Measurements from ENCODE around the gene FOXL2NB. TPM values are rescaled to one million over a fixed set of nuclear protein-coding genes. Genes with fewer than 3 reads are reported as not detected.

The FOXL2NB gene
- total RNA-seq, 1 donor from 2014 or later, result not detected

- H3K4me3 ChIP-seq (ENCODE audit: low read length in 3 of 3), result peak overlapping the region in 2 of 3 donors; percentile 36 to 49
- no peak overlapping the region for H3K27ac ChIP-seq (ENCODE audit: low read depth, low read length)
- no peak overlapping the region for H3K9ac ChIP-seq (ENCODE audit: low read depth in 1 of 3, low read length in 3 of 3)
- H3K4me1 ChIP-seq (ENCODE audit: control insufficient read depth in 3 of 3, insufficient read depth in 3 of 3, low read length in 3 of 3), result peaks cover 13 to 21% (median 14%) of the 10 kb centered on the region in 3 donors
- H3K9me3 ChIP-seq (ENCODE audit: control insufficient read depth in 3 of 3, low read length in 3 of 3), result no peaks in the 10 kb centered on the region
- no peaks in the 10 kb centered on the region for H3K36me3 ChIP-seq (ENCODE audit: control insufficient read depth in 3 of 3, insufficient read depth in 3 of 3, low read length in 3 of 3)
- H3K27me3 ChIP-seq (ENCODE audit: control insufficient read depth in 3 of 3, insufficient read depth in 3 of 3, low read length in 3 of 3), result peaks cover 90 to 96% (median 91%) of the 10 kb centered on the region in 3 donors
Measured at GRCh38 chr3:138944929-138945708, 1.9 kb upstream of the FOXL2NB start.

DNA sequence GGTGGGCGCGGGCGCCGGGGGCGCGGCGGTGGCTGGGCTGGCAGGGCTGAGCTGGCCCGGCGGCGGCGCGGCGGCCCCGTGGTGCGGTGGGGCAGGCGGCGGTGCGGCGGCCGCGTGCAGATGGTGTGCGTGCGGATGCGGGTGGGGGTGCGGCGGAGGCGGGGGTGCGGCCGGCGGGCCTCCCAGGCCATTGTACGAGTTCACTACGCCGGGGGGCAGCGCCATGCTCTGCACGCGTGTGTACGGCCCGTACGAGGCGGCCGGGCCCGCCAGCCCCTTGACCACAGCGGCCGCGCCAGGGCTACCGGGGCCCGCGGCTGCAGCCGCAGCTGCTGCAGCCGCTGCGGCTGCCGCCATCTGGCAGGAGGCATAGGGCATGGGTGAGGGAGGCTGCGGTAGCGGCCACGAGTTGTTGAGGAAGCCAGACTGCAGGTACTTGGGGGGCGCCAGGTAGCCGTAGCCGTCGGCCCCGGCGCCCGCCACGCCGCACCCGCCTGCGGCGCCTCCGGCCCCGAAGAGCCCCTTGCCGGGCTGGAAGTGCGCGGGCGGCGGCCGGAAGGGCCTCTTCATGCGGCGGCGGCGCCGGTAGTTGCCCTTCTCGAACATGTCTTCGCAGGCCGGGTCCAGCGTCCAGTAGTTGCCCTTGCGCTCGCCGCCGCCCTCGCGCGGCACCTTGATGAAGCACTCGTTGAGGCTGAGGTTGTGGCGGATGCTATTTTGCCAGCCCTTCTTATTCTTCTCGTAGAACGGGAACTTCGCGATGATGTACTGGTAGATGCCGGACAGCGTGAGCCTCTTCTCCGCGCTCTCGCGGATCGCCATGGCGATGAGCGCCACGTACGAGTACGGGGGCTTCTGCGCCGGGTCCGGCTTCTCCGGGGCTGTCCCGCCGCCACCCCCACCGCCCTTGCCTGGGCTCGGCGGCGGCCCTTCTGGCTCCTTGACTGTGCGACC lies 1.0 kb upstream of the FOXL2NB start:
- peaks cover 90 to 97% (median 93%) of the 10 kb centered on the region in 3 donors for H3K27me3 ChIP-seq (ENCODE audit: control insufficient read depth in 3 of 3, insufficient read depth in 3 of 3, low read length in 3 of 3)
- H3K4me1 ChIP-seq (ENCODE audit: control insufficient read depth in 3 of 3, insufficient read depth in 3 of 3, low read length in 3 of 3), result peaks cover 14 to 28% (median 18%) of the 10 kb centered on the region in 3 donors
- no peaks in the 10 kb centered on the region for H3K36me3 ChIP-seq (ENCODE audit: control insufficient read depth in 3 of 3, insufficient read depth in 3 of 3, low read length in 3 of 3)
- H3K9ac ChIP-seq (ENCODE audit: low read depth in 1 of 3, low read length in 3 of 3), result peak overlapping the region in 1 of 3 donors; percentile 62
- no peaks in the 10 kb centered on the region for H3K9me3 ChIP-seq (ENCODE audit: control insufficient read depth in 3 of 3, low read length in 3 of 3)
- H3K27ac ChIP-seq (ENCODE audit: low read depth, low read length), result no peak overlapping the region
- H3K4me3 ChIP-seq (ENCODE audit: low read length in 3 of 3), result peak overlapping the region; percentile 38 to 71 (median 69)

DNA sequence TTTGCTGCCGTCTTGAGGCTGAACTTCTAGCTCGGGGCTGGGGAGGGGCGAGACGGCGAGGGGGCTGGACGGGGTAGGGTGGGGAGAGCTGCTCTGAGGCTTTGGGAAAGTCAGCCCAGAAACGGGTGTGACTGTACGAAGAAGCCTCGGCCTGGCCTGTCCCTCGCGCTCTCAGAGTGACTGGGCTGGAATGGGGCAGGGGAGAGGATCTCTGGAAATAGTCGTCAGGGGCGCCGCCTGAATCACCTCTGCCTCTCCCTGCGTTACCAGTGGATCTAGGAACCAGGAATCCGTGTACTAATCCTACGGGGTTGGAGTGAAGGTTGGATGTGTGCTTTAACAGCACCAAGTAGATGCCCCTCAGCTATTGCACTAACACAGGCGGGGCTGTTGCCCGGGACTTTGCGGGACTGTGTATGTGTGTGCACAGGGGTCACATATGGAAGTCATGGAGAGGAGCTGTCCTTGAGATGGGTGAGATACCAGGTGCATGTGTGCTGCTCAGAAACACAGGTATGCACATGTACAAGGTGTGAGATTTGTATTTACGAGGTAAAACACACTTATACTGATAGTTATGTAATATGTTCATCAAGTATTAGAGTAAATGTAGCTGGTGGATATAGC lies 591 bp downstream of the FOXL2NB start:
- H3K4me1 ChIP-seq (ENCODE audit: control insufficient read depth in 3 of 3, insufficient read depth in 3 of 3, low read length in 3 of 3), result peaks cover 14 to 28% (median 18%) of the 10 kb centered on the region in 3 donors
- H3K9ac ChIP-seq (ENCODE audit: low read depth in 1 of 3, low read length in 3 of 3), result no peak overlapping the region
- H3K27me3 ChIP-seq (ENCODE audit: control insufficient read depth in 3 of 3, insufficient read depth in 3 of 3, low read length in 3 of 3), result peaks cover 88 to 89% (median 88%) of the 10 kb centered on the region in 3 donors
- no peaks in the 10 kb centered on the region for H3K36me3 ChIP-seq (ENCODE audit: control insufficient read depth in 3 of 3, insufficient read depth in 3 of 3, low read length in 3 of 3)
- no peaks in the 10 kb centered on the region for H3K9me3 ChIP-seq (ENCODE audit: control insufficient read depth in 3 of 3, low read length in 3 of 3)
- H3K27ac ChIP-seq (ENCODE audit: low read depth, low read length), result no peak overlapping the region
- H3K4me3 ChIP-seq (ENCODE audit: low read length in 3 of 3), result peak overlapping the region in 1 of 3 donors; percentile 69

- H3K4me1 ChIP-seq (ENCODE audit: control insufficient read depth in 3 of 3, insufficient read depth in 3 of 3, low read length in 3 of 3), result peaks cover 14 to 28% (median 18%) of the 10 kb centered on the region in 3 donors
- H3K27me3 ChIP-seq (ENCODE audit: control insufficient read depth in 3 of 3, insufficient read depth in 3 of 3, low read length in 3 of 3), result peaks cover 79 to 80% (median 80%) of the 10 kb centered on the region in 3 donors
- no peaks in the 10 kb centered on the region for H3K36me3 ChIP-seq (ENCODE audit: control insufficient read depth in 3 of 3, insufficient read depth in 3 of 3, low read length in 3 of 3)
- no peaks in the 10 kb centered on the region for H3K9me3 ChIP-seq (ENCODE audit: control insufficient read depth in 3 of 3, low read length in 3 of 3)
- H3K9ac ChIP-seq (ENCODE audit: low read depth in 1 of 3, low read length in 3 of 3), result no peak overlapping the region
- no peak overlapping the region for H3K4me3 ChIP-seq (ENCODE audit: low read length in 3 of 3)
- no peak overlapping the region for H3K27ac ChIP-seq (ENCODE audit: low read depth, low read length)
Measured at GRCh38 chr3:138948371-138949001, 1.5 kb downstream of the FOXL2NB start.

DNA sequence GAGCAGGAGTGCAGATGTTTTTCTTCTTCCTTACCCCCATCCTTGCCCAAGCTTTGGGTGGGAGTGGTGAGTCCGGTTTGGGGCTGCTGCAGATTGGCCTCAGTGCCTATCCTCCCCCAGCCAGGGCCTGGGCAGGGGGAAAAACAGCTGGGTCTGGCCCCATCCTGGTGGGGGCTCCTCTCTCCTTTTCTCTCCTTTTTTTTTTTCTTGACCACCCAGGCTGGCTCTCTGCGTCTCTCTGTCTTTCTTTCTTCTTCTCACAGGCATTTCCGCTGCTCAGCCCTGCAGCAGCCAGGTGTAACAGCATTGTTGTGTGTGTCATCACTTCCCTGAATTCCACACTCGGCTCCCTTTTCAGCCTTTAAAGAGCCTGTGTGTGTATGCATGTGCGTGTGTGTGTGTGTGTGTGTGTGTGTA lies 2.0 kb downstream of the FOXL2NB start:
- Histone ChIP-seq H3K9ac (ENCODE audit: low read depth in 1 of 3, low read length in 3 of 3) (no peak overlapping the region), H3K9me3 (ENCODE audit: control insufficient read depth in 3 of 3, low read length in 3 of 3) (no peaks in the 10 kb centered on the region), H3K4me3 (ENCODE audit: low read length in 3 of 3) (no peak overlapping the region), H3K4me1 (ENCODE audit: control insufficient read depth in 3 of 3, insufficient read depth in 3 of 3, low read length in 3 of 3) (peaks cover 14 to 28% (median 18%) of the 10 kb centered on the region in 3 donors), H3K27me3 (ENCODE audit: control insufficient read depth in 3 of 3, insufficient read depth in 3 of 3, low read length in 3 of 3) (peaks cover 77 to 79% (median 78%) of the 10 kb centered on the region in 3 donors), H3K27ac (ENCODE audit: low read depth, low read length) (no peak overlapping the region), H3K36me3 (ENCODE audit: control insufficient read depth in 3 of 3, insufficient read depth in 3 of 3, low read length in 3 of 3) (no peaks in the 10 kb centered on the region)

DNA sequence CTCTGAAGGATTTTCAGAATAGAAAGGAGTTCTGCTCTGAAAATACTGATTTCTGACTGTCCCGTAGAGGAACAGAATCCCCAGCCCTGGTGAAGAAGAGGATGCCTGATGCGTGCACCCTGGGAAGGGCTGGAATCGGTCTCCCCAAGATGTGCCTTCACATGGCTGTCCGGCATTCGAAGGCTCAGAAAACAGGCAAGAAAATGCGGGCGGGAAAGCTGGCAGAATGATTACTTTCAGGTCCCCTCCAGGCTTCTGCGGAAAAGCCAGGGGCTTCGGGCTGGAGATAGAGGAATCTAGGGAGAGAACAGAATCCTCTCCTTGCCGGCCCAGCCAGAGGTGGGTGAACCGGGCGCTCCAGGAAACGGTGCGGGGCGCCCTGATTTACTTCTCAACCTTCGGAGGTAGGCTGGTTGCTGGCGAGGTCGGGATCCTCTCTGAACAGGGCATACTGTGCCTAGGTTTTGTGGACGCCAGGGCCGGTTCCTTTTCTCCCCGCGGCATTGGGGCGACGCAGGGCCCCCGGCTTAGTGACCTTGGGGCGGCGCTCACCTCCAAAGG lies 2.5 kb downstream of the FOXL2NB start:
- Histone ChIP-seq H3K4me1 (ENCODE audit: control insufficient read depth in 3 of 3, insufficient read depth in 3 of 3, low read length in 3 of 3) (peaks cover 14 to 28% (median 18%) of the 10 kb centered on the region in 3 donors), H3K9me3 (ENCODE audit: control insufficient read depth in 3 of 3, low read length in 3 of 3) (no peaks in the 10 kb centered on the region), H3K27me3 (ENCODE audit: control insufficient read depth in 3 of 3, insufficient read depth in 3 of 3, low read length in 3 of 3) (peaks cover 75 to 76% (median 76%) of the 10 kb centered on the region in 3 donors), H3K36me3 (ENCODE audit: control insufficient read depth in 3 of 3, insufficient read depth in 3 of 3, low read length in 3 of 3) (no peaks in the 10 kb centered on the region), H3K27ac (ENCODE audit: low read depth, low read length) (no peak overlapping the region), H3K4me3 (ENCODE audit: low read length in 3 of 3) (peak overlapping the region; percentile 14 to 55 (median 41)), H3K9ac (ENCODE audit: low read depth in 1 of 3, low read length in 3 of 3) (no peak overlapping the region)

DNA sequence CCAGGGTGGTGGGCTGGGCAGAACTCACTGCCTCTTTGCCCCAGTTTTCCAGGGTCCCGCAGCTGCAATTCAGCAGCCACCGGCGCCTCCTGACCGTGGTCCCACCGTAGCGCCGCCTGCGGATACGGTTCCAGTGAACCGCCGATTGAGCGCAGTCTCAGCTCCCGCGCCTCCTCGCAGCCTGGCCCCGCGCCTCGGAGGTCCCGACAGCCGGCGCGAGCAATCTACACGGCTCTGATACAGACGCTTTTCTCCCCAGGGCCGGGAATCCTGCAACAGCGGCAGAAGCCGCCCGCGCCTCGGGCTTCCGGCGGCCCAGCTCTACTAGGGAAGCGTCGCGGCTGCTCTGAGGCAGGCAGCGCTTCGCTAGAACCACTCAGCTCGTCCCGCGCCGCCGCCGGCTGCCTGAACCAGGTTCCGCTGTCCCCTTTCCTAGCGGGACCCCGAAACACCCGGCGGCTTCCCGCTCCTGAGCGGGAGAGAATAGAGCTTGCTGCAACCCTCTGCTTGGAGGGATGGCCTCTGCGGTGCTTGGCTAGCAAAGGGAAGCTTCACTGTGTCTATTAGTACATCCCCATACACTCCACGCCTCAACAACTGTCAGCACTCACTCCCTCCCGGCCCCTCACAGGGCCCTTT lies 3.1 kb downstream of the FOXL2NB start:
- Histone ChIP-seq H3K9me3 (ENCODE audit: control insufficient read depth in 3 of 3, low read length in 3 of 3) (no peaks in the 10 kb centered on the region), H3K36me3 (ENCODE audit: control insufficient read depth in 3 of 3, insufficient read depth in 3 of 3, low read length in 3 of 3) (no peaks in the 10 kb centered on the region), H3K27me3 (ENCODE audit: control insufficient read depth in 3 of 3, insufficient read depth in 3 of 3, low read length in 3 of 3) (peaks cover 76% of the 10 kb centered on the region in 3 donors), H3K27ac (ENCODE audit: low read depth, low read length) (no peak overlapping the region), H3K9ac (ENCODE audit: low read depth in 1 of 3, low read length in 3 of 3) (peak overlapping the region in 1 of 3 donors; percentile 45), H3K4me3 (ENCODE audit: low read length in 3 of 3) (peak overlapping the region; percentile 14 to 55 (median 41)), H3K4me1 (ENCODE audit: control insufficient read depth in 3 of 3, insufficient read depth in 3 of 3, low read length in 3 of 3) (peaks cover 13 to 24% (median 15%) of the 10 kb centered on the region in 3 donors)

DNA sequence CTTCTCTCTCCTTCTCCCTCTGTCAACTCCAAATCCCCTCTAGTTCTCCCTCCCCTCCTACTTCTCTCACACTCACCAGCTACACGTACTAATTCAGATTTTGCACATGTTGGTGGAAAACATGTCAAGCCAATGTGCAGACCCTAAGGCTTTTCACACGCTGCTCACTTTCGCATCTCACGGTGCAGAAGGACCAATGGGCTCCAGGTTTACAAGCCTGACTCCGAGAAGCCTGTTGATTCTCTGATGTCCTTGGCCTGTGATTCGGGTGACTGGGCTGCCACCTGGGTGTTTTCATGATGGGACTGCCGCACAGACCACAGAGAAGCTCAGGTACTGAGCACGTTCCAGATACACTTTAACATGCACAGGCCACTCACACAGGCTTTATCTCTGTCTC lies 3.7 kb downstream of the FOXL2NB start:
- no peaks in the 10 kb centered on the region for H3K9me3 ChIP-seq (ENCODE audit: control insufficient read depth in 3 of 3, low read length in 3 of 3)
- no peak overlapping the region for H3K4me3 ChIP-seq (ENCODE audit: low read length in 3 of 3)
- H3K36me3 ChIP-seq (ENCODE audit: control insufficient read depth in 3 of 3, insufficient read depth in 3 of 3, low read length in 3 of 3), result no peaks in the 10 kb centered on the region
- H3K9ac ChIP-seq (ENCODE audit: low read depth in 1 of 3, low read length in 3 of 3), result no peak overlapping the region
- H3K27me3 ChIP-seq (ENCODE audit: control insufficient read depth in 3 of 3, insufficient read depth in 3 of 3, low read length in 3 of 3), result peaks cover 76 to 78% (median 78%) of the 10 kb centered on the region in 3 donors
- peaks cover 9 to 20% (median 12%) of the 10 kb centered on the region in 3 donors for H3K4me1 ChIP-seq (ENCODE audit: control insufficient read depth in 3 of 3, insufficient read depth in 3 of 3, low read length in 3 of 3)
- H3K27ac ChIP-seq (ENCODE audit: low read depth, low read length), result no peak overlapping the region
